HUES48 (cell line): ENCODE results near the gene ITGA11.

ENCODE experiments used
- H3K27ac ChIP-seq: one replicate; pipeline ENCODE4 v1.7.0; 2013; ENCODE audit warnings: low read depth, low read length, inconsistent platforms
- H3K27me3 ChIP-seq: 2 replicates; pipeline ENCODE4 v1.6.1; 2013; ENCODE audit warnings: mild to moderate bottlenecking, low read length; ENCODE audit not compliant: control insufficient read depth, insufficient read depth
- H3K36me3 ChIP-seq: 2 replicates; pipeline ENCODE4 v1.6.1; 2013; ENCODE audit warnings: low read length; ENCODE audit not compliant: control insufficient read depth, insufficient read depth
- H3K4me1 ChIP-seq: 2 replicates; pipeline ENCODE4 v1.6.1; 2013; ENCODE audit warnings: mild to moderate bottlenecking, low read length; ENCODE audit not compliant: control insufficient read depth, insufficient read depth
- H3K4me3 ChIP-seq: 2 replicates; pipeline ENCODE4 v1.5.1; 2013; ENCODE audit warnings: mild to moderate bottlenecking, low read depth, low read length
- H3K9ac ChIP-seq: 2 replicates; pipeline ENCODE4 v1.6.1; 2013; ENCODE audit warnings: mild to moderate bottlenecking, low read depth, low read length, moderate library complexity
- H3K9me3 ChIP-seq: 2 replicates; pipeline ENCODE4 v1.6.1; 2013; ENCODE audit warnings: low read length; ENCODE audit not compliant: control insufficient read depth, insufficient read depth

Gene ITGA11

DNA sequence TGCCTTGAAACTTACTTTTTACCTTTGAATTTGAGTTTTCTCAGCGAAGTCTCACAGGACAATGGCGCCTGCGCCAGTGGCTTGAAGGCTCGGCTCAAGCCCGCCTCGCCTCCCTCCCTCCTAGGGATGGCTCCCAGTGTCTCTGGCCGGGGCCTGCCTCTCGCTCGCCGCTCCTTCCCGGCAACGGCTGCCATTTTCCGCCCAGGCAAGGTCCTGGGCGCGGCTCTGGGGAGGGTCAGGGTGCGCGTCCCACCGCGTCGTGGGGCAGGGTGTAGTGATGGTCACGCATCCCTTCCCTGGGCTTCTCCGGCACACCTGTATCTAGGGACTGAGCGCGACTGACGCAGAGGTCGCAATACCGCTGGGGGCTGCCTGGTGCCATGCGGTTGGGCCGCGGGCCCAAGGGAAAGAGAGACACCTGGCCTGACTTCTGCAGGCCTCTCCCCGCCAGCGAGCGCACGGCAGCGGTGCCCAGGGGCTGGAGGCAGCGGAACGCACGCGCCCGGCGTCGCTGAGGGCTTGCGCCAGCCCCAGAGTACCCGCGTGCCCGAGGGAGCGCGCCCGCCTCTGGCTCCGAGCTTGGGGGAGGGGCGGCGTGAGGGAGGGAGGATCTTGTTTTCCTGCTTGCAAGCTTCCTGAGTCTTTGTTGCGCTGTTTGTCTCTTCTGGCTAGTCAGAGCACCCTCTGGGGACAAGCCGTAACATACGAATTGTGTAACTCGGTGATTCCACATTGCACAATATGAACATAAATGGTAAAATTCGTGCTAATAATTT is 175.1 kb downstream of the ITGA11 start:
- Histone ChIP-seq H3K4me1 (peaks cover 14% of the 10 kb centered on the region), H3K27ac (peak overlapping the region; percentile 86), H3K9ac (peak overlapping the region; percentile 87), H3K36me3 (no peaks in the 10 kb centered on the region), H3K27me3 (no peaks in the 10 kb centered on the region), H3K9me3 (no peaks in the 10 kb centered on the region), H3K4me3 (peak overlapping the region; percentile 61)

DNA sequence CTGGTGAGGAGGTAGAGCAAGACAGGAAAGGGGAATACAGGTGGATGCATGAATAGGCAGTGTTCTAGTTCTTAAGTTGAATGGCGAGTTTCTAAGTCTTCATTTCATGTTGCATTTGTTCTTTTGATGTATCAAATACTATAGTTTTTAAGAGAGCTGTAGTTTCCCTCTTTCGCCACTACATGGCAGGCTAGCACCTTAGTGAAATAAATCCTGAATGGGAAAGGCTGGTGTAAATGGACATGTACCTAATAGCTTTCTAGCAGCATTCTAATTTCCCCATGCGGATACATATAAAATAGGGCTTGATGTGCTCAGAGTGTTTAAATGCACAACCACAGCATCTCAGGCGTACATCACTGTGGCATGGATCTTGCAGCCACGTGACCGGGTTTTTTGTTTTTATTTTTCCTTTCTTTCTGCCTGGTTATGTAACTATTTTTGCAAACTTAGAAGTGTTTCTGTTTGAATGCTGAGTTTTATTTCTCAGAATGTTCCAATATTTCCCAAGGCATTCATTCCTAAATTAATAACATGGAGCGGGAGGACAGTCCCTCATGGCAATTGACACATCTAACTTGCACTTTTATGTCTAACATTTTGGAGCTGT is 178.9 kb downstream of the ITGA11 start:
- no peak overlapping the region for H3K9ac ChIP-seq
- H3K4me3 ChIP-seq: no peak overlapping the region
- H3K36me3 ChIP-seq: no peaks in the 10 kb centered on the region
- H3K9me3 ChIP-seq: no peaks in the 10 kb centered on the region
- no peaks in the 10 kb centered on the region for H3K27me3 ChIP-seq
- H3K4me1 ChIP-seq: peaks cover 14% of the 10 kb centered on the region
- no peak overlapping the region for H3K27ac ChIP-seq

DNA sequence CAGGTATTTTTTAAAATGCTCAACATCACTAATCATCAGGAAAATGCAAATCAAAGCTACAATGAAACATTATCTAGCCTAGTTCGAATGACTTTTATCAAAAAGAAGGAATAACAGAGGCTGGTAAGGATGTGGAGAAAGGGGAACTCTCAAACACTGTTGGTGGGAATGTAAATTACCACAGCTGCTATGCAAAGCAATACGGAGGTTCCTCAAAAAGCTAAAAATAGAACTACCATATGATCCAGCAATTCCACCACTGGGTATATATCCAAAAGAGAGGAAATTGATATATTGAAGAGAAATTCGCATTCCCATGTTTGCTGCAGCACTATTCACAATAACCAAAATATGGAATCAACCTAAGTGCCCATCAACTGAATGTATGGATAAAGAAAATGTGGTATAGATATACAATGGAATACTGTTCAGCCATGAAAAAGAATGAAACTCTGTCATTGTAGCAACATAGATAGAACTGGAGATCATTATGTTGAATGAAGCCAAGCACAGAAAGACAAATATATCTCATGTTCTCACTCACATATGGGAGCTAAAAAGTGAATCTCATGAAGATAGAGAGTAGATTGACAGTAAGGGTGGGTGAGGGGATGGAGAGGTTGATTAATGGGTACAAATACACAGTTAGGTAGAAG is 182.8 kb downstream of the ITGA11 start:
- Histone ChIP-seq H3K27ac (no peak overlapping the region), H3K27me3 (no peaks in the 10 kb centered on the region), H3K4me1 (peaks cover 4% of the 10 kb centered on the region; the same call in 1 of the 2 replicates), H3K4me3 (no peak overlapping the region), H3K9ac (no peak overlapping the region), H3K9me3 (no peaks in the 10 kb centered on the region), H3K36me3 (no peaks in the 10 kb centered on the region)
